ENCODE data around the gene CPNE5.

The CPNE5 gene

DNA sequence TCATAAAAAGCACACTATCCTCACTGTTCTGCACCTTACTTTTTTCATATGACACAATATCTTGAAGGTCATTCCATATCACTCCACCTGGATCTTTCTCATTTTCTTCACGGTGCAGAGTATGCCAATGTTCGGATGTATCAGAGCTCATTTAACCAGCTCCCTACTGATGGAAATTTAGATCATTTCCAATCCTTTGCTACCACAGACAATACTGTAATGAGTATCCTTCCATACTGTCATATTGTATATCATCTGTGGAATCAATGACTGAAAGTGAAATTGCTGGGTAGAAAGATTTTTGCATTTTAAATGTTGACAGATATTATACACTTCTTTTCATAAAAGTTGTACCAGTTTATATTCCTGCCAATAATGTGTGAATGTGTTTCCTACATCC, 143.8 kb downstream of the CPNE5 start:
- DNase-seq: no peak

DNA sequence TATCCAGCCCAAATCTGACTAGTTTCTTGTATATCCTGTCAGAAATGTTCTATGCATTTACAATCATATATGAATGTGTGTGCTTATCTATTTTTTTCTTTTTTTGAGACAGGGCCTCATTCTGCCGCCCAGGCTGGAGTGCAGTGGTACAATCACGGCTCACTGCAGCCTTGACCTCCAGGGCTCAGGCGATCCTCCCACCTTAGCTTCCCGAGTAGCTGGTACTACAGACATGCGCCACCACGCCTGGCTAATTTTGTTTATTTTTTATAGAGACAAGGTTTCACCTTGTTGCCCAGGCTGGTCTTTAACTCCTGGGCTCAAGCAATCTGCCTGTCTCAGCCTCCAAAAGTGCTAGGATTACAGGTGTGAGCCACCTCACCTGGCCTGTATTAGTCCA, 144.6 kb downstream of the CPNE5 start:
- no peak for DNase-seq

DNA sequence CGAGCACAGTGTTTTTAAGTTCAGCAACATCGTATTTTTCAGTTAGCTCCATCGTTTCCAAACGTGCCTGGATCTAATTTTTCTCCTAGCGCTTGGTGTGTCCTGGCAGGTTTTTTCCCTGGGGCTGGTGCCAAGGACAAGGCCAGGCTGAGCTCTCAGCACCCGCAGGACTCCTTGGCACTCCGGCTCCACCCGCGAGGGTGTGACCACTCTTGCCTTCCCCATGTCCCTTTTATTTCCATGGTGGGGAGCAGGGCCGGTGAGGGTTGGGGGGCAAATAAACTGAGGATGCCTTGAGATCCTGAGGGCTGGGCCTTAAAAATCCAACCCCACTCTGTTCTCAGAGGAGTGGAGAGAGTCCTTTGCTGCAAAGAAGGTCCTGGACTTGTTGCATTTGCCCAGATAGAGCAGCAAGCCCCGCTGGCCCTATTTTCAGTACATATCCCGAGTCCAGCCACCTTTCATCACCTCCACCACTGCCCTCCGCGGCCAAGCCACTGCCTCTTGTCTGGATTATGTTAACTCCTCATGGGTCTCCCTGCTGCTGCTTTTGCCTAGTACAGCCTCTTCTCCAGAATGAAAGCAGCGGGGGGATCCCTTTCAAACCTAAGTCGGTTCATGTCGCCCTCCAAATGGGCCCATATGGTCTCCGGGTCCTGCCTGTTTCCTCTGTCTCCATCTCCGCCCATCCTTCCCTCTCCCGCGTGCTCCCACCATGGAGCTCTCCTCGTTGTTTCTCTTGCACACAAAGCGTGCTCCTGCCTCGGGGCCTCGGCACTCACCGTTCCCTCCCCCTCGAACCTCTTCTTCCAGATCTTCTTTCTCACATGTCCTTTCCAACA, 146.2 kb downstream of the CPNE5 start:
- no peak for DNase-seq

DNA sequence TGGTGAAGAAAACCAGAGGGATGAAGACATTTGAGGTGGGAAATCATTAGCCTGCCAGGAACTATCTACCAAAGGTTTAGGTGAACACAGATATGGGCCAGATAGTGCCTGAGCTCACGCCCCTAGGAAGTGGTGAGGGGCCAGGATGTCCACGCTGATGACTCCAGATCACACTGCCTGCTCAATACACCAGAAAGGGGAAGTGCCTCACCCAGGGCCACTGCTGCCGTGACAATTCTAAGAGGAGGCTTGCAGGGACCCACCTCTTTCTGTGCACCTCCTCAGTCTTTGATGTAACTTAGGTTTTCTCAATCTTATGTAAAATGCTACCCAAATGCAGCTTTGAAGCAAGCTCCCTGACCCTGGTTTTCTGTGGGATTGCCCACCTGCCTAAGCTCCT, 147.0 kb downstream of the CPNE5 start:
- DNase-seq: no peak

DNA sequence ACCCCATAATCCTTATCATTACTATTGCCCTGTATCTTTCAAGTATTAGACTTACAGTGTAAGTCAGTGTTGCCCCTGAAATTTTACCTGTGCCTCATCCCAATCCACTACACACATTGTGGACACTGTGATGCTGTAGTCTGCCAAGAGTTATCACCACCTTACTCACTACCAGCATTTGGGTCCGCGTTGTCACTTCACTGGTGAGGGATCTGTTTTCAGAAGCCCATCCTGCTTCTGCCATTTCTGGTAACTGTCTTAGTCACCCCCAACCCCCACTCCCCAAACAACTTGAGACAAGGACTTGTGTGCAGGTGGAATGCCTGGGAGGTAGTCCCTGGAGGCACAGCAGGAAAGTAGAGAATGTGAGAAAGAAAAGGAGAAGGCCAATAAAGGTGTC, 147.6 kb downstream of the CPNE5 start:
- no peak for DNase-seq

DNA sequence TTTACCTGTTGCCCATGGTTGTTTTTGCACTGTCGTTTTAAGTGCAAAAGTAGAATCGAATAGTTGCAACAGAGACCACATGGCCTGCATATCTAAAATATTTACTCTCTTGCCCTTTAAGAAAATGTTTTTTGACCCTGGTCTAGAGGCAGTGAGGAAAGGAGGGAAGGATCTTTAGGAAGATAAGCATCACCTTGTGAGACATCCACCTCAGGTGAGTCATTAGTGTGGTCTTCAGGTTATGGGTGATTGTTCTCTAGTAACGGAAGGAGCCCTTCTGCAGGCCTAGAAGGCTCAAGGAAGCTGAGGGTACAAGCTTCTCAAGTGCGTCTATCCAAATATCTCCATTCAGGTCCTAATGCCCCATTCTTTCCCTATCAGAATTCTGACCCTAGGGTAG, 148.2 kb downstream of the CPNE5 start:
- no peak for DNase-seq

Data from NCI-H1048 (cell line).